Fibroblast of the conjunctiva (primary cell): Measurements from ENCODE around the gene MYLK4.
"Not testable (repeated sequence)": the region's sequence is repeated elsewhere in the genome, so short reads cannot be mapped to it uniquely, and the experiment has no call there.

ENCODE experiments used
- DNase-seq: peaks from one replicate; pipeline ENCODE4 v3.0.0-alpha.2; 2010; ENCODE audit warnings: low read depth

Gene MYLK4

GRCh38 chr6:2777249-2777648, 26.5 kb upstream of the MYLK4 start:
- DNase-seq, result no peak

- no peak for DNase-seq
Observed at GRCh38 chr6:2775003-2775402, 24.3 kb upstream of the MYLK4 start.

- no peak for DNase-seq
Observed at GRCh38 chr6:2773449-2773848, 22.7 kb upstream of the MYLK4 start.

- no peak for DNase-seq
Observed at GRCh38 chr6:2772840-2773239, 22.1 kb upstream of the MYLK4 start.

GRCh38 chr6:2771079-2771478, 20.4 kb upstream of the MYLK4 start:
- DNase-seq, result no peak

GRCh38 chr6:2770171-2770570, 19.4 kb upstream of the MYLK4 start:
- DNase-seq, result no peak

DNA sequence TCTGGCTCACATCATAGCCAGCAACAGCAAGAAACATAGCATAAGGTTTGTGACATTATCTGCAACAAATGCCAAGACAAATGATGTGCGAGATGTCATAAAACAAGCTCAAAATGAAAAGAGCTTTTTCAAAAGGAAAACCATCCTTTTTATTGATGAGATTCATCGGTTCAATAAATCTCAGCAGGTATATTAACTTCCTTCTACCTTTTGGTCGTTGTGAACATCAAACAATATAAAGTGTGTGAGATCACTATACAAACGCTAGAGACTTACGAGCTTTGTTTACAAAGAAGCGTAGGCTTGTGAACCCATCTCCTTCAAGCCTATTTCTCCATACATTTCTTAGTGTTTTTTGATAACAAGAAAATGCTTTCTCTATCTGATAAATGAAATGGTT, 18.0 kb upstream of the MYLK4 start:
- DNase-seq, result no peak

DNA sequence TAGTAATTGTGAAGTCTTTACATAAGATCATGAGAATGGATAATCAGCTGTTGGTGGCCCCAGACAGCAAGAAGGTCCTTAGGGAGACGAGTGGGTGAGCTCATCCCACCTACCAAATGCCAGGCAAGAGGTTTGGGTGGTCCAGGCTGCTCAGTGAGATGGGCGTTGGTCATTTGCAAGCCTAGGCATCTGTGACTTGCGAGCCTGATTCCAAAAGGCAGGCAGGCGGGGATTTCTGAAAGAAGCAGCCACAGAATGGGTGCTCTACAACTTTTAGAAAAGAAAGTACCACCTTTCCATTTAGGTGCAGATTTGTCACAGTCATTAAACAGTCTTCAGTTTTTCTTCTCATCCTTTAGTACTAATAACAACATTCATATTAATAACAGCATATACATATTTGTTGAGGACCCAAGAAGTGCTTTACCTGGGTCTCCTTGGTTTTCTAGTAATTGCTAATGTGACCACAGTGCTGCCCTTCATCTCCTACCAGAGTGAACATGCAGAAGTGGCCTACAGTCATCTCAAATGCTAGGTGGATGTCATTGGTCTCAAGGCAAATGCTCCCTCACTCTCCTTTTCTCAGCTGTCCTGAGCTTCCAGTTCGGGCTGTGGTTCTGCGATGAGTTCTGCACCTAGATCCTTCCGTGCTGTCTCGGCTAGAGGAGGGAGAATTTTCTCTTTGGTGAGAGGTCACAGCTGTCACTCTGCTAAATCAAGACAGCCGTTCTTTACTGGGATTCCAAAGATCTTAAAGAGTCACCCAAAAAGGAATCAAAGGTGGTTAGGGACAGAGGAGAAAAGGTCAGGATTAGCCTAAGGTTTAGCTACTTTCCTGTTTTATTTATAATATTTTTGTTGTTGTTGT, 17.2 kb upstream of the MYLK4 start:
- no peak for DNase-seq

GRCh38 chr6:2766767-2767656, 16.3 kb upstream of the MYLK4 start:
- DNase-seq, result no peak

DNA sequence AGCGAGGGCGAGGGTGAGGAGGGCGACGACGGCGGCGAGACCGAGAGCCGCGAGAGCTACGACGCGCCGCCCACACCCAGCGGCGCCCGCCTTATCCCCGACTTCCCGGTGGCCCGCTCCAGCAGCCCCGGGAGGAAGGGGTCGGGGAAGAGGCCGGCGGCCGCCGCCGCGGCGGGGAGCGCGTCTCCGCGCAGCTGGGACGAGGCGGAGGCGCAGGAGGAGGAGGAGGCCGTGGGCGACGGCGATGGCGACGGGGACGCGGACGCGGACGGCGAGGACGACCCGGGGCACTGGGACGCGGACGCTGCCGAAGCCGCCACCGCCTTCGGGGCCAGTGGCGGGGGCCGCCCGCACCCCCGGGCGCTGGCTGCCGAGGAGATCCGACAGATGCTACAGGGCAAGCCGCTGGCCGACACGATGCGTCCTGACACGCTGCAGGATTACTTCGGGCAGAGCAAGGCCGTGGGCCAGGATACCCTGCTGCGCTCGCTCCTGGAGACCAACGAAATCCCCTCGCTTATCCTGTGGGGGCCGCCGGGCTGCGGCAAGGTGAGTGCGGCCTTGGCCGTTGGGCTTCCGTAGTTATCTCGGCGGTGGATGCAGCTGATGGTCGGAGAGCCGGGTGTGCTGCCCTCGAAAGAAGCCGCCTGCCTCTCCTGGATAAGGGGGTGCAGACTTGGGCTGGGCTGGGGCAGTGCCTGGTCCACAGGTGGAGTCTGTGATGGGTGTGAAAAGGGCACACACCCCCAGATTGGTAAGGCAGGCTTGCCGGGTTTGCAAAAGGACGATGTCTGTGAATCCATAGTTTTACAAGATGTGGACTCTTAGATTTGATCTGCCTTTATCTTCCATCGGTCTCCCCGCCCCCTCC, 15.4 kb upstream of the MYLK4 start:
- DNase-seq, result no peak

DNA sequence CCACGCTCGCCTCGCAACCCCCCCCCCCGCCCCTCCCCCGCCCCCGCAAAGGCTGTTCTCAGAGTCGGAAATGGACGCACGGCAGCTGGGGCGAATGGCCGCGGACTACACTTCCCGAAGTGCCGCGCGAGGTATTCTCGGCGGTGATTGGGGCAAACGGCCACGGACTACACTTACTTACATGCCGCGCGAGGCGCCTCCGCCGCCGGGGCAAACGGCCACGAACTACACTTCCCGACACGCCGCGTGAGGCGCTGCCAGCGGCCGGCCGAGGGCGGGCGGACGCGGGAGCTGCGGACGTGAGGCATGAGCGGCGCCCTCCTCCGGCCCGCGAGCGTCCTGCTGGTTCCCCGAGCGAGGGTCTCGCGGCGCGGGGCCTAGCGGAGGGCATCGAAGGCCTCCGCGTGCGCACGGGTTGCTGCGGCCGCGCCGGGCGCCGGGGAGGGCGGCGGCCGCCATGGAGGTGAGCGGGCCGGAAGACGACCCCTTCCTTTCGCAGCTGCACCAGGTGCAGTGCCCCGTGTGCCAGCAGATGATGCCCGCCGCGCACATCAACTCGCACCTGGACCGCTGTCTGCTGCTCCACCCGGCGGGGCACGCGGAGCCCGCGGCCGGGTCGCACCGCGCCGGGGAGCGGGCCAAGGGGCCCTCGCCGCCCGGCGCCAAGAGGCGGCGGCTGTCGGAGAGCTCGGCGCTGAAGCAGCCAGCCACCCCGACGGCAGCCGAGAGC, 14.6 kb upstream of the MYLK4 start, which contains the start of gene WRNIP1:
Gene WRNIP1, plus strand, starts transcription at position 228 of the 730 bp plus-strand sequence. Its CDS starts 230 bp downstream, at position 458.
- peak; percentile 98 for DNase-seq

DNA sequence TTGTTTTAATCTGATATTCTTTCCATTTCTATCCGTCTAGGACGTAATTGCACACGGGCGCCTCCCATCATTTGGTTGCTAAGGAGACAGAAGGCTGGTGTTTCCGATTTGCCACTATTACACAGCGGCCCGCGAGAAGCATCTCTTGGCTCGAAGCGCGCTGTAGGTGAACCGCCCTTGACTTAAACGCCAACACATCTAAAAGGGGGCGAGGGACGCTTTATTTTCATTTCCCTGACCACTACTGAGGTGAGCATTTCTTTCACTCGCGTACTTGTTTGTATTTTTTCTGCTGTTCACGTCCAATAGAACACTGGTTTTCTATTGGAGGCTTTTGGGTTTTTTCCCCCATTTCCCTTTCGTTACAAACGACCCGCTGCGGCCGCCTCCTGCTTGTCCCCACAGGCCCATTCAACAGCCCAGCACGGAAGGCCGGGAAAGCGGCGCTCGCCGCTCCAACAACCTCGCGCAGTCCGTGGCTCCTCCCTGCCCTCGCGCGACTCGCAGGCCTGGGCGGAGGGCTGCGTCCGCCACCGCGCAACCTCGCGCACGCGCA, 14.0 kb upstream of the MYLK4 start:
- peak; percentile 68 for DNase-seq

- DNase-seq, result no peak
Observed at GRCh38 chr6:2763876-2764540, 13.3 kb upstream of the MYLK4 start.

DNA sequence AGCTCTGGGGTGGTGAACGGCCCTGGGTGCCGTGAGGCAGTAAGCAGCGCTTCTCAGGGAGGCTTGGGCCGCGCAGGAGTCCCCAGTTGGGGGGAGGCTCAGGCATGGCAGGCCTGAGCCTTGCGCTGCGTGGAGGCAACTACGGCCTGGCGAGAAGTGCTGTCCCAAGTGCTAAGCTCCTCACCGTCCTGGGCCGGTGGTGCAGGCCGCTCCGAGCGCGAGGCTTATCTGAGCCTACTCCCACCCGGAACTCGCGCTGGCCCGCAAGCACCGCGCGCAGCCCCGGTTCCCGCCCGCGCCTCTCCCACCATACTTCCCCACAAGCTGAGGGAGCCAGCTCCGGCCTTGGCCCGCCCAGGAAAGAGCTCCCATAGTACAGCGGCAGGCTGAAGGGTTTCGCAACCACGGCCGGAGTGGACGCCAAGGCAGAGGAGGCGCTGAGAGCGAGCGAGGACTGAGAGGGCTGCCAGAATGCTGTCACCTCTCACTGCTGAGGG, 12.7 kb upstream of the MYLK4 start:
- DNase-seq, result no peak

DNA sequence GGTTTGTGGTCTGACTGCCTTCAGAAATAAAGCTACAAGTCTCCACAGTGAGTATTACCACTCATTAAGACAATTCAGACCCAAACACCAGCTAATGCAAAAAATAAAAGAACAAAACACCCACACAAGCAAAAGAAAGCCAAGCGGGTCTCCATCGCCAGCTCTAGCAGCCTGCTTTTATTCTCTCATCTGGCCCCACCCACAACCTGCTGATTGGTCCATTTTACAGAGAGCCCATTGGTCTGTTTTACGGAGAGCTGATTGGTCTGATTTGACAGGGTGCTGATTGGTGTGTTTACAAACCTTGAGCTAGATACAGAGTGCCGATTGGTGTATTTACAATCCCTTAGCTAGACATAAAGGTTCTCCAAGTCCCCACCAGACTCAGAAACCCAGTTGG, 12.1 kb upstream of the MYLK4 start:
- not testable (repeated sequence) for DNase-seq

GRCh38 chr6:2760882-2761842, 10.4 kb upstream of the MYLK4 start:
- DNase-seq, result no peak

DNA sequence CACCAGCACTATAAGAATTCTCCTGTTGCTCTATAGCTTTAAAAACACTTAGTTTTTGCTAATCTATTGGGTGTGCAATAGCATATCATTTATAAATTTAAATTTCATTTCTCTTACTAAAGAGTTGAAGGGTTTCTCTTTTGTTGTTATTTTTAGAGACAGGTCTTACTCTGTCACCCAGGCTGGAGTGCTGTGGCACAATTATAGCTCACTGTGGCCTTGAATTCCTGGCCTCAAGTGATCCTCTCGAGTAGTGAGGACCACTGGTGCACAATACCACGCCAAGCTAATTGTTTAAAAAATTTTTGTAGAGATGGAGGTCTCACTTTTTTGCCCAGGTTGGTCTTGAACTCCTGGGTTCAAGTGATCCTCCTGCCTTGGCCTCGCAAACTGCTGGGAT, 8.3 kb upstream of the MYLK4 start:
- no peak for DNase-seq

DNA sequence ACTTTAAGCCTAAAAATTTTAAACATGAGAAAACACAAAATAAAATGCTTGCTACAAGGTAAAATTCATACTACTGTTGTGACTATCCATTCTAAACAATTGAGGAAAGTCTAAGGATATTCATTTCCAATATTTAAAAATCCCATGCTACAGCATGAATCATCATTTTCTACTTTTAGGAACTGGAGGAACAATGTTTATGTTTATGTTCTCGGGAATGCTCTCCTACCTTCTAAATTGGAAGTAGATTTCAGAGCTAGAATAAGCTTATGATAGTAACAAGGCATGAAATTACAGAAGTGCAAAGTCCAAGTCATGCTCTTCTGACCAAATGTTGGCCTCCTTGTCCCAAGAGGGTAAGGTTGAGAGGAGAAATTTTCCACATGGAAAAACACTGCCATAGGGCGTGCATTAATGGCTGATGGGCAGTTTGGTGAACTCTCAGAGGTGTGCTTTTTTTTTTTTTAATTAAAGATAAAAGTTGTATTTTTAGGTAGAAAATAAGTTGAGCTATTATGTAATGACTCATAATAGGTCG, 6.0 kb upstream of the MYLK4 start:
- DNase-seq, result no peak

- no peak for DNase-seq
Observed at GRCh38 chr6:2756241-2756640, 5.5 kb upstream of the MYLK4 start.
